MM.1S (cell line): ENCODE data around the gene NRXN3.

Experiments
- DNase-seq: peaks from one replicate; pipeline ENCODE4 v3.0.0-alpha.2; 2015
- H2AFZ ChIP-seq: fragments of 300-600 bp; sonication (generic); 2 replicates; pipeline ENCODE4 v1.6.0; 2016; ENCODE audit warnings: antibody characterized with exemption, low read length
- H3F3A ChIP-seq: fragments of 300-600 bp; sonication (generic); 2 replicates; pipeline ENCODE4 v1.6.1; 2016; ENCODE audit warnings: mild to moderate bottlenecking, antibody characterized with exemption, low read length, moderate library complexity, mixed read lengths; ENCODE audit not compliant: insufficient read depth
- H3K27ac ChIP-seq: fragments of 300-600 bp; sonication (generic); 2 replicates; pipeline ENCODE4 v1.5.1; 2016; ENCODE audit warnings: mild to moderate bottlenecking, low read length
- H3K27me3 ChIP-seq: fragments of 300-600 bp; sonication (generic); replicated peaks from 2 replicates; pipeline ENCODE4 v1.6.0; 2016; ENCODE audit warnings: low read length; ENCODE audit not compliant: insufficient read depth
- H3K36me3 ChIP-seq: fragments of 300-600 bp; sonication (generic); replicated peaks from 2 replicates; pipeline ENCODE4 v1.6.1; 2016; ENCODE audit warnings: mild to moderate bottlenecking, low read length, mixed read lengths; ENCODE audit not compliant: insufficient read depth
- H3K4me1 ChIP-seq: fragments of 300-600 bp; sonication (generic); 2 replicates; pipeline ENCODE4 v1.6.1; 2016; ENCODE audit warnings: low read length, mixed read lengths
- H3K4me2 ChIP-seq: fragments of 300-600 bp; sonication (generic); 2 replicates; pipeline ENCODE4 v1.6.0; 2016; ENCODE audit warnings: low read depth, low read length
- H3K4me3 ChIP-seq: fragments of 300-600 bp; sonication (generic); 2 replicates; pipeline ENCODE4 v1.5.1; 2016; ENCODE audit warnings: low read length, mixed read lengths
- H3K79me2 ChIP-seq: fragments of 300-600 bp; sonication (generic); 2 replicates; pipeline ENCODE4 v1.6.1; 2016; ENCODE audit warnings: mixed run types, low read length, mixed read lengths
- H3K9ac ChIP-seq: fragments of 300-600 bp; sonication (generic); 2 replicates; pipeline ENCODE4 v1.6.1; 2016; ENCODE audit warnings: low read length, mixed read lengths
- H3K9me2 ChIP-seq: fragments of 300-600 bp; sonication (generic); replicated peaks from 2 replicates; pipeline ENCODE4 v1.6.1; 2016; ENCODE audit warnings: mild to moderate bottlenecking, low read length, mixed read lengths; ENCODE audit not compliant: insufficient read depth
- H3K9me3 ChIP-seq: fragments of 300-600 bp; sonication (generic); replicated peaks from 2 replicates; pipeline ENCODE4 v1.6.1; 2016; ENCODE audit warnings: mild to moderate bottlenecking, low read length, mixed read lengths; ENCODE audit not compliant: insufficient read depth
- H4K20me1 ChIP-seq: fragments of 300-600 bp; sonication (generic); 2 replicates; pipeline ENCODE4 v1.6.1; 2016; ENCODE audit warnings: mild to moderate bottlenecking, low read length, moderate library complexity, mixed read lengths; ENCODE audit not compliant: insufficient read depth
- EZH2 ChIP-seq: fragments of 300-600 bp; sonication (generic); optimal IDR thresholded peaks from 2 replicates; pipeline ENCODE3; 2017; ENCODE audit warnings: low read depth, mild to moderate bottlenecking, antibody characterized with exemption, low read length, mixed read lengths
- EZH2phosphoT487 ChIP-seq: fragments of 300-600 bp; sonication (generic); IDR thresholded peaks from 2 replicates; pipeline ENCODE4 v1.6.1; 2018; ENCODE audit warnings: antibody characterized with exemption, low read length
- TF ChIP-seq, protein P1 (sequence below): fragments of 300-600 bp; sonication (generic); IDR thresholded peaks from 2 replicates; pipeline ENCODE4 v1.5.1; 2016; ENCODE audit warnings: antibody characterized with exemption, low read length, mixed read lengths

NRXN3 gene

DNA sequence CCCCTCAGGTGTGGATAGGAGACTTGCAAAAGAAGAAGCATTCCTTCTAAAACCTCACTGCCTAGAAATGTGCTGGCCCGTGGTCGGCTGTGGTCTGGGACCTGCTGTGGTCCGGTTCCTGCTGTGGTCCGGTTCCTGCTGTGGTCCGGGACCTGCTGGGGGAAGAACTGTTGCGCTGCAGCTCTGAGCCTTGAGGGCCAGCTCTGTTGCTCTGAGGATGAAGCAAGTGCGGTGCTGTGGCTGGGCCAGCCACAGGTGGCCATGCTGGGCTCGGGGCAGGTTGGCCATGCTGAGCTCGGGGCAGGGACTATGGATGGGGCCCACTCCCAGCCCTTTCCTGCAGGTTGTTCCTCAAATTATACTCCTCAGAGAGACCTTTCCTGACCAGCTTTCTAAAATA is 5.2 kb downstream of the NRXN3 start:
- Histone ChIP-seq H3K27ac (no peak overlapping the region), H3K27me3 (no peaks in the 10 kb centered on the region), H3K36me3 (no peaks in the 10 kb centered on the region), H4K20me1 (no peaks in the 10 kb centered on the region), H3K79me2 (no peaks in the 10 kb centered on the region), H3K4me2 (no peak overlapping the region), H2AFZ (no peak overlapping the region), H3K4me3 (no peak overlapping the region), H3K9ac (no peak overlapping the region), H3K9me3 (no peaks in the 10 kb centered on the region), H3K4me1 (no peaks in the 10 kb centered on the region), H3F3A (no peaks in the 10 kb centered on the region), H3K9me2 (no peaks in the 10 kb centered on the region)
- TF ChIP-seq EZH2, result no peak
- TF ChIP-seq EZH2phosphoT487, result no peak
- TF ChIP-seq, protein P1, sequence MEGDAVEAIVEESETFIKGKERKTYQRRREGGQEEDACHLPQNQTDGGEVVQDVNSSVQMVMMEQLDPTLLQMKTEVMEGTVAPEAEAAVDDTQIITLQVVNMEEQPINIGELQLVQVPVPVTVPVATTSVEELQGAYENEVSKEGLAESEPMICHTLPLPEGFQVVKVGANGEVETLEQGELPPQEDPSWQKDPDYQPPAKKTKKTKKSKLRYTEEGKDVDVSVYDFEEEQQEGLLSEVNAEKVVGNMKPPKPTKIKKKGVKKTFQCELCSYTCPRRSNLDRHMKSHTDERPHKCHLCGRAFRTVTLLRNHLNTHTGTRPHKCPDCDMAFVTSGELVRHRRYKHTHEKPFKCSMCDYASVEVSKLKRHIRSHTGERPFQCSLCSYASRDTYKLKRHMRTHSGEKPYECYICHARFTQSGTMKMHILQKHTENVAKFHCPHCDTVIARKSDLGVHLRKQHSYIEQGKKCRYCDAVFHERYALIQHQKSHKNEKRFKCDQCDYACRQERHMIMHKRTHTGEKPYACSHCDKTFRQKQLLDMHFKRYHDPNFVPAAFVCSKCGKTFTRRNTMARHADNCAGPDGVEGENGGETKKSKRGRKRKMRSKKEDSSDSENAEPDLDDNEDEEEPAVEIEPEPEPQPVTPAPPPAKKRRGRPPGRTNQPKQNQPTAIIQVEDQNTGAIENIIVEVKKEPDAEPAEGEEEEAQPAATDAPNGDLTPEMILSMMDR, result no peak
- DNase-seq, result no peak

DNA sequence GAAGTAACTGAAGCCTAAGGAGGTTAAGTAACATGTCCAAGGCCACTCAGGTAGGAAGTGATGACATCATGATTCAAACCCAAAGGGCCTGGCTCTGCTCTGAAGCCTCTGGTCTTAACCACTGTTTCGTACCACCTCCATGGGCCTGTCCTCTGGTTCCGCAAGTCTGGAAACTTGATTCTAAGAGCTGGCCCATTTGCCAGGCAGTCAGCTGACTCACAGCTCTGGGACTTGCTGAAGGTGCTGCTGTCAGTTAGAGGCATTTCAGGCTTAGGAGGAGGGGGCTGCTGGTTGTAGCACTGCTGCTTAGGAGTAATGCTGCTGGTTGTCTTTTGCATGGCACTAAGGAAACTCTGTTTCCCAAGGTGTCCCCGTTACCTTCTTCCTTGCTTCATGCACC is 7.9 kb downstream of the NRXN3 start:
- Histone ChIP-seq H3K4me3 (no peak overlapping the region), H3K79me2 (no peaks in the 10 kb centered on the region), H3K27ac (no peak overlapping the region), H4K20me1 (no peaks in the 10 kb centered on the region), H3K9me3 (no peaks in the 10 kb centered on the region), H2AFZ (no peak overlapping the region), H3K36me3 (no peaks in the 10 kb centered on the region), H3K9me2 (no peaks in the 10 kb centered on the region), H3K9ac (no peak overlapping the region), H3K4me1 (no peaks in the 10 kb centered on the region), H3K4me2 (no peak overlapping the region), H3F3A (no peaks in the 10 kb centered on the region), H3K27me3 (no peaks in the 10 kb centered on the region)
- no peak for TF ChIP-seq EZH2phosphoT487
- TF ChIP-seq, protein P1, result no peak
- no peak for TF ChIP-seq EZH2
- DNase-seq, result no peak

DNA sequence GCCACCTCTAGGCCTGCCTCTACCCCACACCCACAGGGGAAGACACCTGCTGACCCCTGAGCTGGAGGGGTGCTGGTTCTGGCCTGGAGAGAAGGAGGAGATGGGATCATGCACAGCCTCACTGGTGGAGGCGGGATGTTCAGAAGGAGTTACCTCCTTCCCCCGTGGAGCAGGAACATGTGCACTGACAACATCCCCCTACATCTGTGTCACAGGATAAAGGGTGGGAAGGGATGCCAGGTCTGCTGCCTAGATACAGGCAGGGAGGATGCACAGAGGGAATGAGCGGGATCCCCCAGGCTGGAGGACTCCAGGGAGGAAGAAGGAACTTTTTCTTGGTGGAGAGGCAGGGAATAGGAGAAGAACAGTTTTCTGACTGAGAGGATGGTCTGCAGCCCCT is 8.8 kb downstream of the NRXN3 start:
- TF ChIP-seq EZH2, result no peak
- TF ChIP-seq, protein P1, result no peak
- TF ChIP-seq EZH2phosphoT487, result no peak
- no peaks in the 10 kb centered on the region for H3K36me3 ChIP-seq
- H3K27ac ChIP-seq, result no peak overlapping the region
- H3K9me2 ChIP-seq, result no peaks in the 10 kb centered on the region
- no peak overlapping the region for H3K4me2 ChIP-seq
- no peaks in the 10 kb centered on the region for H3K4me1 ChIP-seq
- H3K4me3 ChIP-seq, result no peak overlapping the region
- DNase-seq, result no peak
- no peaks in the 10 kb centered on the region for H3K27me3 ChIP-seq
- no peaks in the 10 kb centered on the region for H3K9me3 ChIP-seq
- no peaks in the 10 kb centered on the region for H4K20me1 ChIP-seq
- no peak overlapping the region for H3K9ac ChIP-seq
- no peaks in the 10 kb centered on the region for H3K79me2 ChIP-seq
- no peak overlapping the region for H2AFZ ChIP-seq
- no peaks in the 10 kb centered on the region for H3F3A ChIP-seq
